ENCODE data around the gene NBEA. TPM values are rescaled to one million over a fixed set of nuclear protein-coding genes. Genes with fewer than 3 reads are reported as not detected.

Gene NBEA
- total RNA-seq, 1 donor from 2014 or later: 0.18 TPM

- Mint-ChIP-seq H3K27me3 (ENCODE audit: insufficient read depth) (peaks cover 14% of the 10 kb centered on the region), H3K36me3 (ENCODE audit: low read depth) (no peaks in the 10 kb centered on the region), H3K9me3 (no peaks in the 10 kb centered on the region), H3K4me1 (ENCODE audit: low read depth) (no peaks in the 10 kb centered on the region), H3K4me3 (no peak overlapping the region), H3K27ac (no peak overlapping the region)
- DNase-seq (ENCODE audit: low spot score): no peak
- intact Hi-C loops (cut with micrococcal nuclease): no loop called here
Measured at GRCh38 chr13:35483761-35484160, 541.7 kb downstream of the NBEA start.

GRCh38 chr13:35484384-35484783 is 542.3 kb downstream of the NBEA start:
- no peaks in the 10 kb centered on the region for H3K4me1 Mint-ChIP-seq (ENCODE audit: low read depth)
- H3K27me3 Mint-ChIP-seq (ENCODE audit: insufficient read depth): peaks cover 8% of the 10 kb centered on the region
- no peaks in the 10 kb centered on the region for H3K9me3 Mint-ChIP-seq
- DNase-seq (ENCODE audit: low spot score): no peak
- no peaks in the 10 kb centered on the region for H3K36me3 Mint-ChIP-seq (ENCODE audit: low read depth)
- intact Hi-C loops (cut with micrococcal nuclease): no loop called here
- no peak overlapping the region for H3K4me3 Mint-ChIP-seq
- H3K27ac Mint-ChIP-seq: no peak overlapping the region

GRCh38 chr13:35485424-35485823 is 543.4 kb downstream of the NBEA start:
- Mint-ChIP-seq H3K9me3 (no peaks in the 10 kb centered on the region), H3K4me3 (no peak overlapping the region), H3K27ac (no peak overlapping the region), H3K36me3 (ENCODE audit: low read depth) (no peaks in the 10 kb centered on the region), H3K27me3 (ENCODE audit: insufficient read depth) (peaks cover 4% of the 10 kb centered on the region), H3K4me1 (ENCODE audit: low read depth) (no peaks in the 10 kb centered on the region)
- intact Hi-C loops (cut with micrococcal nuclease): no loop called here
- DNase-seq (ENCODE audit: low spot score): no peak

GRCh38 chr13:35489050-35489449 is 547.0 kb downstream of the NBEA start:
- H3K36me3 Mint-ChIP-seq (ENCODE audit: low read depth): no peaks in the 10 kb centered on the region
- H3K9me3 Mint-ChIP-seq: no peaks in the 10 kb centered on the region
- intact Hi-C loops (cut with micrococcal nuclease): no loop called here
- H3K4me3 Mint-ChIP-seq: no peak overlapping the region
- H3K27ac Mint-ChIP-seq: no peak overlapping the region
- no peak for DNase-seq (ENCODE audit: low spot score)
- H3K27me3 Mint-ChIP-seq (ENCODE audit: insufficient read depth): no peaks in the 10 kb centered on the region
- H3K4me1 Mint-ChIP-seq (ENCODE audit: low read depth): no peaks in the 10 kb centered on the region

GRCh38 chr13:35496006-35496405 is 553.9 kb downstream of the NBEA start:
- intact Hi-C loops (cut with micrococcal nuclease): no loop called here
- Mint-ChIP-seq H3K9me3 (no peaks in the 10 kb centered on the region), H3K27me3 (ENCODE audit: insufficient read depth) (no peaks in the 10 kb centered on the region), H3K4me3 (no peak overlapping the region), H3K27ac (no peak overlapping the region), H3K36me3 (ENCODE audit: low read depth) (no peaks in the 10 kb centered on the region), H3K4me1 (ENCODE audit: low read depth) (no peaks in the 10 kb centered on the region)
- no peak for DNase-seq (ENCODE audit: low spot score)

GRCh38 chr13:35496761-35497386 is 554.8 kb downstream of the NBEA start:
- intact Hi-C loops (cut with micrococcal nuclease): no loop called here
- Mint-ChIP-seq H3K9me3 (no peaks in the 10 kb centered on the region), H3K36me3 (ENCODE audit: low read depth) (no peaks in the 10 kb centered on the region)

GRCh38 chr13:35498231-35498630 is 556.2 kb downstream of the NBEA start:
- intact Hi-C loops (cut with micrococcal nuclease): no loop called here
- Mint-ChIP-seq H3K4me1 (ENCODE audit: low read depth) (no peaks in the 10 kb centered on the region), H3K27me3 (ENCODE audit: insufficient read depth) (no peaks in the 10 kb centered on the region), H3K36me3 (ENCODE audit: low read depth) (no peaks in the 10 kb centered on the region), H3K27ac (no peak overlapping the region), H3K4me3 (no peak overlapping the region), H3K9me3 (no peaks in the 10 kb centered on the region)
- no peak for DNase-seq (ENCODE audit: low spot score)

More at GRCh38 chr13:35496761-35497386, 554.8 kb downstream of the NBEA start:
- Mint-ChIP-seq H3K27ac (no peak overlapping the region), H3K27me3 (ENCODE audit: insufficient read depth) (no peaks in the 10 kb centered on the region), H3K4me1 (ENCODE audit: low read depth) (no peaks in the 10 kb centered on the region), H3K4me3 (no peak overlapping the region)
- DNase-seq (ENCODE audit: low spot score): no peak

GRCh38 chr13:35499196-35499662 is 557.2 kb downstream of the NBEA start:
- no peaks in the 10 kb centered on the region for H3K9me3 Mint-ChIP-seq
- no peaks in the 10 kb centered on the region for H3K36me3 Mint-ChIP-seq (ENCODE audit: low read depth)
- no peak for DNase-seq (ENCODE audit: low spot score)
- H3K4me3 Mint-ChIP-seq: no peak overlapping the region
- H3K4me1 Mint-ChIP-seq (ENCODE audit: low read depth): no peaks in the 10 kb centered on the region
- no peaks in the 10 kb centered on the region for H3K27me3 Mint-ChIP-seq (ENCODE audit: insufficient read depth)
- intact Hi-C loops (cut with micrococcal nuclease): no loop called here
- H3K27ac Mint-ChIP-seq: no peak overlapping the region

- Mint-ChIP-seq H3K9me3 (no peaks in the 10 kb centered on the region), H3K36me3 (ENCODE audit: low read depth) (no peaks in the 10 kb centered on the region), H3K27ac (no peak overlapping the region), H3K27me3 (ENCODE audit: insufficient read depth) (no peaks in the 10 kb centered on the region), H3K4me1 (ENCODE audit: low read depth) (no peaks in the 10 kb centered on the region), H3K4me3 (no peak overlapping the region)
- intact Hi-C loops (cut with micrococcal nuclease): no loop called here
- no peak for DNase-seq (ENCODE audit: low spot score)
Measured at GRCh38 chr13:35499676-35500075, 557.6 kb downstream of the NBEA start.

GRCh38 chr13:35500144-35500543 is 558.1 kb downstream of the NBEA start:
- intact Hi-C loops (cut with micrococcal nuclease): no loop called here
- no peaks in the 10 kb centered on the region for H3K36me3 Mint-ChIP-seq (ENCODE audit: low read depth)
- H3K27me3 Mint-ChIP-seq (ENCODE audit: insufficient read depth): no peaks in the 10 kb centered on the region
- DNase-seq (ENCODE audit: low spot score): no peak
- no peak overlapping the region for H3K4me3 Mint-ChIP-seq
- no peaks in the 10 kb centered on the region for H3K4me1 Mint-ChIP-seq (ENCODE audit: low read depth)
- H3K9me3 Mint-ChIP-seq: no peaks in the 10 kb centered on the region
- no peak overlapping the region for H3K27ac Mint-ChIP-seq

GRCh38 chr13:35501661-35502235 is 559.7 kb downstream of the NBEA start:
- Mint-ChIP-seq H3K27me3 (ENCODE audit: insufficient read depth) (no peaks in the 10 kb centered on the region), H3K9me3 (no peaks in the 10 kb centered on the region), H3K36me3 (ENCODE audit: low read depth) (no peaks in the 10 kb centered on the region), H3K27ac (no peak overlapping the region), H3K4me1 (ENCODE audit: low read depth) (no peaks in the 10 kb centered on the region), H3K4me3 (no peak overlapping the region)
- intact Hi-C loops (cut with micrococcal nuclease): no loop called here
- no peak for DNase-seq (ENCODE audit: low spot score)

- H3K4me1 Mint-ChIP-seq (ENCODE audit: low read depth): no peaks in the 10 kb centered on the region
- H3K27me3 Mint-ChIP-seq (ENCODE audit: insufficient read depth): no peaks in the 10 kb centered on the region
- H3K36me3 Mint-ChIP-seq (ENCODE audit: low read depth): no peaks in the 10 kb centered on the region
- no peak overlapping the region for H3K27ac Mint-ChIP-seq
- H3K9me3 Mint-ChIP-seq: no peaks in the 10 kb centered on the region
- no peak overlapping the region for H3K4me3 Mint-ChIP-seq
- no peak for DNase-seq (ENCODE audit: low spot score)
- intact Hi-C loops (cut with micrococcal nuclease): no loop called here
Measured at GRCh38 chr13:35502456-35502855, 560.4 kb downstream of the NBEA start.

GRCh38 chr13:35512271-35512920 is 570.3 kb downstream of the NBEA start:
- Mint-ChIP-seq H3K4me1 (ENCODE audit: low read depth) (no peaks in the 10 kb centered on the region), H3K4me3 (no peak overlapping the region), H3K27ac (no peak overlapping the region), H3K36me3 (ENCODE audit: low read depth) (no peaks in the 10 kb centered on the region), H3K9me3 (no peaks in the 10 kb centered on the region), H3K27me3 (ENCODE audit: insufficient read depth) (no peaks in the 10 kb centered on the region)
- intact Hi-C loops (cut with micrococcal nuclease): no loop called here
- DNase-seq (ENCODE audit: low spot score): no peak
